LNCAP (cell line): ENCODE measurements around the gene ADIG.

ENCODE experiments used
- CTCF ChIP-seq: fragments of 450-650 bp; IDR thresholded peaks from 2 replicates; pipeline ENCODE4 v1.5.1; 2017; ENCODE audit warnings: mild to moderate bottlenecking

ADIG gene

GRCh38 chr20:38558596-38559360, 22.2 kb upstream of the ADIG start:
- TF ChIP-seq CTCF, result no peak

GRCh38 chr20:38559764-38560163, 21.2 kb upstream of the ADIG start:
- TF ChIP-seq CTCF, result no peak

- no peak for TF ChIP-seq CTCF
Observed at GRCh38 chr20:38563802-38564431, 17.1 kb upstream of the ADIG start.

- no peak for TF ChIP-seq CTCF
Observed at GRCh38 chr20:38564680-38565079, 16.3 kb upstream of the ADIG start.

GRCh38 chr20:38566036-38566598, 14.9 kb upstream of the ADIG start:
- no peak for TF ChIP-seq CTCF

GRCh38 chr20:38569747-38570525, 11.1 kb upstream of the ADIG start:
- no peak for TF ChIP-seq CTCF

- TF ChIP-seq CTCF, result no peak
Observed at GRCh38 chr20:38573413-38573812, 7.6 kb upstream of the ADIG start.
